ENCODE results near the gene SELENOO. TPM values are rescaled to one million over a fixed set of nuclear protein-coding genes. Genes with fewer than 3 reads are reported as not detected.

The SELENOO gene
- total RNA-seq, 2 experiments from 2014 or later: 26.0 to 26.1 TPM

GRCh38 chr22:50178471-50178864 is 22.3 kb upstream of the SELENOO start:
- Mint-ChIP-seq H3K27ac (no peak overlapping the region), H3K36me3 (ENCODE audit: low read depth) (no peaks in the 10 kb centered on the region), H3K4me3 (no peak overlapping the region), H3K27me3 (peaks cover 8% of the 10 kb centered on the region), H3K9me3 (no peaks in the 10 kb centered on the region), H3K4me1 (ENCODE audit: low read depth) (no peaks in the 10 kb centered on the region)
- H3K4me3 ChIP-seq (ENCODE audit: low read length): no peak overlapping the region
- H3K4me1 ChIP-seq (ENCODE audit: insufficient read depth, low read length): no peaks in the 10 kb centered on the region
- TF ChIP-seq CTCF (IDR thresholded peaks at IDR 0.05): no peak
- H3K27me3 ChIP-seq (ENCODE audit: control insufficient read depth in 1 of 2, insufficient read depth in 2 of 2, low read length in 2 of 2): peaks cover 5% of the 10 kb centered on the region in 2 experiments
- ChIA-PET CTCF (no interaction called here), POLR2A (no interaction called here)
- no peaks in the 10 kb centered on the region for H3K36me3 ChIP-seq (ENCODE audit: insufficient read depth, low read length)
- intact Hi-C loops (cut with DNase I, micrococcal nuclease): no loop called here
- no peak overlapping the region for H3K27ac ChIP-seq (ENCODE audit: low read depth in 1 of 2, low read length in 2 of 2)
- no peak for ATAC-seq (ENCODE audit: poor library complexity)
- peak in 1 of 14 experiments; percentile 19 for DNase-seq
- H3K9me3 ChIP-seq (ENCODE audit: control insufficient read depth in 1 of 2, insufficient read depth in 1 of 2, low read length in 2 of 2): peaks cover 0 to 4% of the 10 kb centered on the region in 2 experiments

DNA sequence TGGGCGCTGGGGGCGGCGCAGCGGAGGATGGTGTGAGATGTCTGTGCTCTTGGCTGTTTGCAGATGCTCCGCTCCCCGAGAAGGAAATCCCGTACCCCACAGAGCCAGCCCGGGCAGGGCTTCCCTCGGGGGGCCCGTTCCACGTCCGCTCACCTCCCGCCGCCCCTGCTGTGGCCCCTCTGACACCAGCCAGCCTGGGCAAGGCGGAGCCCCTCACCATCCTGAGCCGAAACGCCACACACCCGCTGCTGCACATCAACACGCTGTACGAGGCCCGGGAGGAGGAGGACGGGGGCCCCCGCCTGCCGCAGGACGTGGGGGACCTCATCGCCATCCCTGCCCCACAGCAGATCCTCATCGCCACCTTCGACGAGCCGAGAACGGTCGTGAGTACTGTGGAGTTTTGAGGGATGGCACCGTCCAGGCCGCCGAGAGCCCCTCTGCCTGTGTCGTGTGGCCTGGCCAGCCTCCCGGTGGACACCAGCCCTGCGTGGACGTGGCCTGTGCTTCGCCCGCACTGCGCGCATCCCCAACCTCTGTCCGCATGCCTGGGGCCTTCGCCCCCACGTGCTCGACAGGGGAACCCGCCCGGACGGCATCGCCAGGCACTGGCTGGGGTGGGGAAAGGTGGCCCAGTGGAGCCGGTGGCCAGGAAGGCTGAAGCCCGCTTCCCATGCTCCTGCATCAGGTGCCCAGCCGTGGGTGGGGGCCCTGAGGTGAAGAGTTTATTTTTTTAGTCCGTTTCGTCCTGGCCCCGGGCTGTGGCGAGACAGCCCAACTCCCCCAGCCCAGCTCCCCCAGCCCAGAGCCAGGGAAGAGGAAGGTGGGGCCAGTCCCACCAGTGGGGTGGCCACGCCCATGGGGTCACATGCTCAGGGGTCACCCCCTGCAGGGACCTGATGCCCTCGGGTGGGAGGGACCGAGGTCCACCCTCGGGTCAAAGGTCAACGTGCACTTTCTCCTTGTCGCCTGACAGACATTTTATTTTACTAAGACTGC is 21.6 kb upstream of the SELENOO start:
- H3K4me3 ChIP-seq (ENCODE audit: low read length): no peak overlapping the region
- H3K4me1 Mint-ChIP-seq (ENCODE audit: low read depth): no peaks in the 10 kb centered on the region
- H3K4me3 Mint-ChIP-seq: no peak overlapping the region
- H3K36me3 Mint-ChIP-seq (ENCODE audit: low read depth): no peaks in the 10 kb centered on the region
- no peaks in the 10 kb centered on the region for H3K36me3 ChIP-seq (ENCODE audit: insufficient read depth, low read length)
- H3K4me1 ChIP-seq (ENCODE audit: insufficient read depth, low read length): no peaks in the 10 kb centered on the region
- H3K9me3 ChIP-seq (ENCODE audit: control insufficient read depth in 1 of 2, insufficient read depth in 1 of 2, low read length in 2 of 2): peaks cover 0 to 4% of the 10 kb centered on the region in 2 experiments
- CTCF ChIA-PET: no interaction called here
- TF ChIP-seq CTCF (IDR thresholded peaks at IDR 0.05): no peak
- peaks cover 8% of the 10 kb centered on the region for H3K27me3 Mint-ChIP-seq
- peak in 2 of 14 experiments; percentile 17 to 23 for DNase-seq
- no peaks in the 10 kb centered on the region for H3K27me3 ChIP-seq (ENCODE audit: control insufficient read depth in 1 of 2, insufficient read depth in 2 of 2, low read length in 2 of 2)
- no peak overlapping the region for H3K27ac Mint-ChIP-seq
- H3K9me3 Mint-ChIP-seq: no peaks in the 10 kb centered on the region
- no peak overlapping the region for H3K27ac ChIP-seq (ENCODE audit: low read depth in 1 of 2, low read length in 2 of 2)
- ATAC-seq (ENCODE audit: poor library complexity): no peak
- POLR2A ChIA-PET: no interaction called here
- intact Hi-C loops (cut with DNase I, micrococcal nuclease): no loop called here

GRCh38 chr22:50179937-50180726 is 20.7 kb upstream of the SELENOO start:
- H3K9me3 ChIP-seq (ENCODE audit: control insufficient read depth in 1 of 2, insufficient read depth in 1 of 2, low read length in 2 of 2): peaks cover 0 to 4% of the 10 kb centered on the region in 2 experiments

More at GRCh38 chr22:50179937-50180726, 20.7 kb upstream of the SELENOO start:
- ChIA-PET POLR2A (no interaction called here), CTCF (no interaction called here)
- no peak for ATAC-seq (ENCODE audit: poor library complexity)
- no peak overlapping the region for H3K4me3 ChIP-seq (ENCODE audit: low read length)
- TF ChIP-seq CTCF (IDR thresholded peaks at IDR 0.05): no peak
- H3K36me3 ChIP-seq (ENCODE audit: insufficient read depth, low read length): no peaks in the 10 kb centered on the region
- H3K4me3 Mint-ChIP-seq: peak overlapping the region; percentile 11
- peak in 1 of 14 experiments; percentile 24 for DNase-seq
- H3K9me3 Mint-ChIP-seq: no peaks in the 10 kb centered on the region
- peaks cover 8% of the 10 kb centered on the region for H3K4me1 ChIP-seq (ENCODE audit: insufficient read depth, low read length)
- H3K4me1 Mint-ChIP-seq (ENCODE audit: low read depth): no peaks in the 10 kb centered on the region
- no peak overlapping the region for H3K27ac Mint-ChIP-seq
- no peaks in the 10 kb centered on the region for H3K36me3 Mint-ChIP-seq (ENCODE audit: low read depth)
- intact Hi-C loops (cut with DNase I, micrococcal nuclease): no loop called here
- peaks cover 8% of the 10 kb centered on the region for H3K27me3 Mint-ChIP-seq
- peaks cover 0 to 2% of the 10 kb centered on the region in 2 experiments for H3K27me3 ChIP-seq (ENCODE audit: control insufficient read depth in 1 of 2, insufficient read depth in 2 of 2, low read length in 2 of 2)
- no peak overlapping the region for H3K27ac ChIP-seq (ENCODE audit: low read depth in 1 of 2, low read length in 2 of 2)
